GM13976 (cell line): ENCODE results near the gene MICAL2.

Experiments used
- DNase-seq: peaks from one replicate; pipeline ENCODE4 v3.0.0; 2012; ENCODE audit warnings: low spot score
- in situ Hi-C: fragments of 300-500 bp; cut with MboI; formaldehyde crosslinking; loops from one replicate; pipeline ENCODE4 v1.12.0; 2022; ENCODE audit warnings: low sequenced_read_pairs, mixed read lengths, inconsistent platforms; ENCODE audit not compliant: unreplicated experiment
- TF ChIP-seq, protein P1 (sequence below): IDR thresholded peaks from 2 replicates; pipeline ENCODE4 v1.5.1; 2012; ENCODE audit warnings: borderline replicate concordance, mild to moderate bottlenecking; ENCODE audit not compliant: insufficient read depth; ENCODE audit errors: extremely low read depth, missing control alignments, control extremely low read depth

MICAL2 gene

GRCh38 chr11:12111549-12112520 lies 1.4 kb downstream of the MICAL2 start:
- TF ChIP-seq, protein P1, sequence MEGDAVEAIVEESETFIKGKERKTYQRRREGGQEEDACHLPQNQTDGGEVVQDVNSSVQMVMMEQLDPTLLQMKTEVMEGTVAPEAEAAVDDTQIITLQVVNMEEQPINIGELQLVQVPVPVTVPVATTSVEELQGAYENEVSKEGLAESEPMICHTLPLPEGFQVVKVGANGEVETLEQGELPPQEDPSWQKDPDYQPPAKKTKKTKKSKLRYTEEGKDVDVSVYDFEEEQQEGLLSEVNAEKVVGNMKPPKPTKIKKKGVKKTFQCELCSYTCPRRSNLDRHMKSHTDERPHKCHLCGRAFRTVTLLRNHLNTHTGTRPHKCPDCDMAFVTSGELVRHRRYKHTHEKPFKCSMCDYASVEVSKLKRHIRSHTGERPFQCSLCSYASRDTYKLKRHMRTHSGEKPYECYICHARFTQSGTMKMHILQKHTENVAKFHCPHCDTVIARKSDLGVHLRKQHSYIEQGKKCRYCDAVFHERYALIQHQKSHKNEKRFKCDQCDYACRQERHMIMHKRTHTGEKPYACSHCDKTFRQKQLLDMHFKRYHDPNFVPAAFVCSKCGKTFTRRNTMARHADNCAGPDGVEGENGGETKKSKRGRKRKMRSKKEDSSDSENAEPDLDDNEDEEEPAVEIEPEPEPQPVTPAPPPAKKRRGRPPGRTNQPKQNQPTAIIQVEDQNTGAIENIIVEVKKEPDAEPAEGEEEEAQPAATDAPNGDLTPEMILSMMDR = no peak
- in situ Hi-C loops = no loop called here
- DNase-seq = no peak

- in situ Hi-C loops = no loop called here
- TF ChIP-seq, protein P1 = no peak
- no peak for DNase-seq
Observed at GRCh38 chr11:12112750-12113149, 2.4 kb downstream of the MICAL2 start.

DNA sequence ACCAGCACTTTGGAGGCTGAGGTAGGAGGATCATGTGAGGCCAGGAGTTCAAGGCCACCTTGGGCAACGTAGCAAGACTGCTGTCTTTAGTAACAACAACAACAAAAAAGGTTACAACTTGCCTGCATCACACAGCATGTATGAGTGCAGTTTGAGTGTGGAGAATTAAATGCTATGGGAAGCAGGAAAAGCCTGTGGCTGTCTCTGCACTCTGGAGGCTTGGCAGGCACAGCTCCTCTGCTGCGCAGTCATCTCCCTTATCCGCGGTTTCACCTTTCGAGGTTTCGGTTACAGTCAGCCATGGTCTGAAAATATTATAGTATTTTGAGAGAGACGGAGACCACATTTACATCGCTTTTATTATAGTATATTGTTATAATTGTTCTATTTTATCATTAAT lies 2.9 kb downstream of the MICAL2 start:
- DNase-seq = no peak
- TF ChIP-seq, protein P1 = no peak
- in situ Hi-C loops = no loop called here

- TF ChIP-seq, protein P1 = no peak
- no peak for DNase-seq
- in situ Hi-C loops = no loop called here
Observed at GRCh38 chr11:12114193-12115033, 4.0 kb downstream of the MICAL2 start.

DNA sequence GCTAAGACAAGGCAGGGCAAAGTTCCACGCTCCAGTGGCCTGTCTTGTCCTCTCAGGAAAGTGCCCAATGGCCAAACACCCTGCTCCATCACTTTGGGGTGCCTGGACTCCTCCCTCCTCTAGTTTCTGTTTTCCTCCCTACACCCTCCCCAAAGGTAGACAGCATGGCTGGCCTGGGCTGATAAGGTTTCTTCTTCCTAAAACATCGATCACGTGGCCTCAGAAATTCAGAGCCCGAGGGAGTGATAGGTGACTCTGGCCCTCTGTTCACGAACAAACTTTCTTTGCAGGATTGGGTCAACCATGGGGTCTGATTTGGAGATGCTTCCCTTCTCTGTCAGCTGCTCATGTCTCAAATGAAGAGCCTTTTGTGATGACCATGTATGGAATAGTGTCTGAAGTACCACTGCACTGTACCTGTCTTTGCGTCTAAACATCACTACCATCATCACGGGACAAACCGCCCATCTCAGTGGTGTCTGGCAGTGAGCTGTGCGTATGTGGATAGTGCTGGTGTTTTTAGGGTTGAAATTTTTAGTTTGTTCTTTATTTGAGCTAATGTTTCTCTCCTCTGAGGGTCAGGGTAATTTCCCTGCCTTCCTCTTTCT lies 6.1 kb downstream of the MICAL2 start:
- in situ Hi-C loops = no loop called here
- TF ChIP-seq, protein P1 = no peak
- no peak for DNase-seq

- TF ChIP-seq, protein P1 = no peak
- in situ Hi-C loops = no loop called here
- no peak for DNase-seq
Observed at GRCh38 chr11:12117200-12117599, 6.8 kb downstream of the MICAL2 start.
